Thoracic aorta (tissue), 2 donors: Measurements from ENCODE around the gene NOL4L. TPM values are rescaled to one million over a fixed set of nuclear protein-coding genes. Genes with fewer than 3 reads are reported as not detected.

Experiments used
- ATAC-seq: fragments of 150-250 bp; one replicate; pipeline ENCODE4 v1.8.0; 2017; ENCODE audit warnings: low read depth; ENCODE audit not compliant: insufficient number of reproducible peaks, low FRiP score
- DNase-seq: peaks from one replicate; pipeline ENCODE4 v3.0.0-alpha.2; 2020; ENCODE audit warnings: low spot score
- H3K27ac ChIP-seq, 2 donors: fragments of 200-600 bp; sonication (generic); 1 replicate in 1 of 2; 2 replicates in 1 of 2; pipeline ENCODE4 v1.5.1; 2016; ENCODE audit warnings: mild to moderate bottlenecking in 2 of 2, moderate library complexity in 2 of 2
- H3K27me3 ChIP-seq: fragments of 200-600 bp; sonication (generic); replicated peaks from 2 replicates; pipeline ENCODE4 v1.6.0; 2016; ENCODE audit warnings: mild to moderate bottlenecking; ENCODE audit not compliant: insufficient read depth
- H3K36me3 ChIP-seq: fragments of 200-600 bp; sonication (generic); one replicate; pipeline ENCODE4 v1.5.1; 2016
- H3K4me1 ChIP-seq, 2 donors: fragments of 200-600 bp; sonication (generic); 1 replicate in 1 of 2; 2 replicates in 1 of 2; pipeline versions ENCODE4 v1.5.1 to v1.6.0; 2016; ENCODE audit warnings: low read depth in 2 of 2, mild to moderate bottlenecking in 1 of 2; ENCODE audit not compliant: control insufficient read depth in 1 of 2
- H3K4me3 ChIP-seq: fragments of 200-600 bp; sonication (generic); 2 replicates; pipeline ENCODE4 v1.5.1; 2016; ENCODE audit warnings: mild to moderate bottlenecking
- H3K9me3 ChIP-seq: fragments of 200-600 bp; sonication (generic); 2 replicates; pipeline ENCODE4 v1.5.1; 2016
- CTCF ChIP-seq: fragments of 200-600 bp; sonication (generic); IDR thresholded peaks from one replicate; pipeline ENCODE4 v1.5.1; 2019; ENCODE audit warnings: antibody characterized with exemption
- total RNA-seq, 2 donors: library from RNA; depleted of rRNA; stranded (reverse); fragments of >200 nt; gene quantifications; one replicate each; pipeline versions ENCODE4 v1.1.0 to v1.2.3, GENCODE V29; 2016

The NOL4L gene
- total RNA-seq, 2 donors from 2014 or later: 17.5 to 23.7 TPM

GRCh38 chr20:32544260-32544722 lies 40.8 kb downstream of the NOL4L start:
- H3K36me3 ChIP-seq: no peaks in the 10 kb centered on the region
- DNase-seq: no peak
- no peaks in the 10 kb centered on the region for H3K27me3 ChIP-seq
- no peak overlapping the region for H3K4me3 ChIP-seq
- ATAC-seq: no peak
- no peak for TF ChIP-seq CTCF
- no peaks in the 10 kb centered on the region for H3K9me3 ChIP-seq
- peaks cover 0 to under 1% of the 10 kb centered on the region in 2 donors for H3K4me1 ChIP-seq
- no peak overlapping the region for H3K27ac ChIP-seq

- TF ChIP-seq CTCF: no peak
These were observed 41.4 kb downstream of the NOL4L start for GRCh38 chr20:32543570-32544259.

GRCh38 chr20:32542259-32542615 lies 42.9 kb downstream of the NOL4L start:
- ATAC-seq: no peak

More at GRCh38 chr20:32543570-32544259, 41.4 kb downstream of the NOL4L start:
- Histone ChIP-seq H3K4me3 (no peak overlapping the region), H3K4me1 (peaks cover 0 to 6% of the 10 kb centered on the region in 2 donors), H3K9me3 (no peaks in the 10 kb centered on the region), H3K27me3 (no peaks in the 10 kb centered on the region), H3K36me3 (no peaks in the 10 kb centered on the region), H3K27ac (no peak overlapping the region)
- DNase-seq (no peak), ATAC-seq (no peak)

GRCh38 chr20:32541323-32542258 lies 43.5 kb downstream of the NOL4L start:
- Histone ChIP-seq H3K4me3 (no peak overlapping the region), H3K27me3 (no peaks in the 10 kb centered on the region), H3K4me1 (peaks cover 5 to 8% of the 10 kb centered on the region in 2 donors), H3K27ac (no peak overlapping the region), H3K9me3 (no peaks in the 10 kb centered on the region), H3K36me3 (no peaks in the 10 kb centered on the region)
- DNase-seq (no peak), ATAC-seq (no peak)
- TF ChIP-seq CTCF: no peak

More at GRCh38 chr20:32542259-32542615, 42.9 kb downstream of the NOL4L start:
- Histone ChIP-seq H3K36me3 (no peaks in the 10 kb centered on the region), H3K9me3 (no peaks in the 10 kb centered on the region), H3K27me3 (no peaks in the 10 kb centered on the region), H3K4me1 (peaks cover 2 to 8% of the 10 kb centered on the region in 2 donors), H3K4me3 (no peak overlapping the region), H3K27ac (no peak overlapping the region)
- no peak for DNase-seq
- TF ChIP-seq CTCF: no peak
